SK-N-SH treated with all-trans-retinoic acid at 6 μM for 48 hours (cell line): ENCODE measurements around the gene CLSTN3.

ENCODE experiments used
- ATAC-seq: fragments of 200-7000 bp; cut with Tn5 transposase; 3 replicates; pipeline ENCODE4 v1.9.1; 2020; ENCODE audit warnings: mild to moderate bottlenecking, moderate library complexity
- ARNTL ChIP-seq: fragments of 450-650 bp; formaldehyde crosslinking; IDR thresholded peaks from 2 replicates; pipeline ENCODE4 v1.5.0; 2020; ENCODE audit warnings: low read depth, mild to moderate bottlenecking, moderate library complexity, borderline replicate concordance
- BACH2 ChIP-seq: fragments of 250-450 bp; sonication (Bioruptor Pico); IDR thresholded peaks from 2 replicates; pipeline ENCODE4 v1.9.0; 2021; ENCODE audit warnings: mild to moderate bottlenecking, borderline replicate concordance
- CREB5 ChIP-seq: fragments of 250-450 bp; sonication (Bioruptor Pico); IDR thresholded peaks from 2 replicates; pipeline ENCODE4 v1.5.1; 2020; ENCODE audit warnings: low read depth, mild to moderate bottlenecking, moderate library complexity
- CSDC2 ChIP-seq: fragments of 250-450 bp; sonication (Bioruptor Pico); IDR thresholded peaks from 2 replicates; pipeline ENCODE4 v1.5.0; 2020; ENCODE audit warnings: mild to moderate bottlenecking, moderate library complexity
- ESRRG ChIP-seq: fragments of 250-450 bp; sonication (Bioruptor Pico); IDR thresholded peaks from 2 replicates; pipeline ENCODE4 v1.6.1; 2021; ENCODE audit warnings: mild to moderate bottlenecking
- GLIS3 ChIP-seq: fragments of 250-450 bp; sonication (Bioruptor Pico); IDR thresholded peaks from 2 replicates; pipeline ENCODE4 v1.5.0; 2020; ENCODE audit warnings: mild to moderate bottlenecking, moderate library complexity
- ISL1 ChIP-seq: fragments of 250-450 bp; sonication (Bioruptor Pico); IDR thresholded peaks from 2 replicates; pipeline ENCODE4 v2.1.2; 2022; ENCODE audit warnings: mild to moderate bottlenecking, moderate library complexity
- OSR1 ChIP-seq: fragments of 250-450 bp; sonication (Bioruptor Pico); IDR thresholded peaks from 2 replicates; pipeline ENCODE4 v1.8.0; 2022; ENCODE audit warnings: moderate library complexity, mild to moderate bottlenecking, inconsistent platforms
- PATZ1 ChIP-seq: fragments of 250-450 bp; sonication (Bioruptor Pico); IDR thresholded peaks from 2 replicates; pipeline ENCODE4 v1.8.0; 2020; ENCODE audit warnings: mild to moderate bottlenecking, moderate library complexity, borderline replicate concordance
- POU6F1 ChIP-seq: fragments of 250-450 bp; sonication (Bioruptor Pico); IDR thresholded peaks from 2 replicates; pipeline ENCODE4 v1.8.0; 2021; ENCODE audit warnings: low read depth, mild to moderate bottlenecking, moderate library complexity, borderline replicate concordance
- PPARA ChIP-seq: fragments of 250-450 bp; sonication (Bioruptor Pico); IDR thresholded peaks from 2 replicates; pipeline ENCODE4 v1.5.0; 2020; ENCODE audit warnings: mild to moderate bottlenecking, borderline replicate concordance
- SNAI2 ChIP-seq: fragments of 250-450 bp; sonication (Bioruptor Pico); IDR thresholded peaks from 2 replicates; pipeline ENCODE4 v1.5.0; 2020; ENCODE audit warnings: mild to moderate bottlenecking, moderate library complexity
- TCF4 ChIP-seq: fragments of 250-450 bp; sonication (Bioruptor Pico); IDR thresholded peaks from 2 replicates; pipeline ENCODE4 v1.8.0; 2021; ENCODE audit warnings: mild to moderate bottlenecking, moderate library complexity, borderline replicate concordance
- TOX ChIP-seq: fragments of 250-450 bp; sonication (Bioruptor Pico); IDR thresholded peaks from 2 replicates; pipeline ENCODE4 v1.8.0; 2021; ENCODE audit warnings: mild to moderate bottlenecking, moderate library complexity, borderline replicate concordance
- TSHZ2 ChIP-seq: fragments of 250-450 bp; sonication (Bioruptor Pico); IDR thresholded peaks from 2 replicates; pipeline ENCODE4 v1.5.0; 2020; ENCODE audit warnings: mild to moderate bottlenecking, moderate library complexity
- ZC3H10 ChIP-seq: fragments of 250-450 bp; sonication (Bioruptor Pico); IDR thresholded peaks from 2 replicates; pipeline ENCODE4 v1.5.1; 2021; ENCODE audit warnings: mild to moderate bottlenecking, moderate library complexity
- ZFP3 ChIP-seq: fragments of 250-450 bp; sonication (Bioruptor Pico); IDR thresholded peaks from 2 replicates; pipeline ENCODE4 v1.5.0; 2020; ENCODE audit warnings: mild to moderate bottlenecking, moderate library complexity
- ZFP30 ChIP-seq: fragments of 450-650 bp; formaldehyde crosslinking; IDR thresholded peaks from 2 replicates; pipeline ENCODE4 v1.5.0; 2022; ENCODE audit warnings: mild to moderate bottlenecking, moderate library complexity
- ZNF565 ChIP-seq: fragments of 450-650 bp; formaldehyde crosslinking; conservative IDR thresholded peaks from 2 replicates; pipeline ENCODE4 v1.5.0; 2020; ENCODE audit warnings: low read depth, mild to moderate bottlenecking, moderate library complexity
- ZNF70 ChIP-seq: fragments of 450-650 bp; formaldehyde crosslinking; IDR thresholded peaks from 2 replicates; pipeline ENCODE4 v1.5.0; 2020; ENCODE audit warnings: mild to moderate bottlenecking, moderate library complexity

Gene CLSTN3

GRCh38 chr12:7190268-7191055, 60.3 kb downstream of the CLSTN3 start:
- TF ChIP-seq GLIS3 (CRISPR knock-in tag) (no peak), ZFP3 (CRISPR knock-in tag) (no peak), TCF4 (CRISPR knock-in tag) (no peak), ZNF70 (no peak), ISL1 (CRISPR knock-in tag) (no peak), TOX (CRISPR knock-in tag) (no peak), CREB5 (CRISPR knock-in tag) (no peak), ZFP30 (CRISPR knock-in tag) (no peak)
- peak; percentile 10 for ATAC-seq

GRCh38 chr12:7193674-7194073, 63.5 kb downstream of the CLSTN3 start:
- no peak for ATAC-seq
- TF ChIP-seq CREB5 (CRISPR knock-in tag) (no peak), TCF4 (CRISPR knock-in tag) (no peak), ESRRG (CRISPR knock-in tag) (no peak), ZNF70 (no peak), OSR1 (CRISPR knock-in tag) (no peak), CSDC2 (CRISPR knock-in tag) (no peak), TSHZ2 (no peak), GLIS3 (CRISPR knock-in tag) (no peak), PATZ1 (CRISPR knock-in tag) (no peak), BACH2 (CRISPR knock-in tag) (no peak), POU6F1 (no peak), PPARA (CRISPR knock-in tag) (no peak), ZFP30 (CRISPR knock-in tag) (no peak)

- no peak for ATAC-seq
- TF ChIP-seq PPARA (CRISPR knock-in tag): no peak
- TF ChIP-seq CSDC2 (CRISPR knock-in tag): no peak
- no peak for TF ChIP-seq ZFP3 (CRISPR knock-in tag)
- no peak for TF ChIP-seq PATZ1 (CRISPR knock-in tag)
- no peak for TF ChIP-seq ESRRG (CRISPR knock-in tag)
- TF ChIP-seq ZFP30 (CRISPR knock-in tag): no peak
- TF ChIP-seq ARNTL: no peak
- no peak for TF ChIP-seq ZC3H10 (CRISPR knock-in tag)
- TF ChIP-seq TCF4 (CRISPR knock-in tag): no peak
- no peak for TF ChIP-seq ZNF565 (CRISPR knock-in tag)
- TF ChIP-seq SNAI2 (CRISPR knock-in tag): no peak
- TF ChIP-seq GLIS3 (CRISPR knock-in tag): no peak
- no peak for TF ChIP-seq ZNF70
- TF ChIP-seq CREB5 (CRISPR knock-in tag): no peak
- TF ChIP-seq BACH2 (CRISPR knock-in tag): no peak
- no peak for TF ChIP-seq OSR1 (CRISPR knock-in tag)
- TF ChIP-seq ISL1 (CRISPR knock-in tag): no peak
Observed at GRCh38 chr12:7197841-7198240, 67.7 kb downstream of the CLSTN3 start.
